Calu3 (cell line): ENCODE measurements around the gene HS6ST3. TPM values are rescaled to one million over a fixed set of nuclear protein-coding genes. Genes with fewer than 3 reads are reported as not detected.

Experiments
- BruUV-seq: library from RNA; stranded (reverse); fragments of 400-500 nt; replicated peaks from 2 replicates; lab custom pipeline; 2021; lab: Mats Ljungman, UMichigan
- CTCF ChIA-PET: fragments of 300-600 bp; sonication (Branson Sonifier 250); formaldehyde crosslinking; loops from one replicate; lab custom pipeline; 2022; ENCODE audit warnings: antibody characterized with exemption; lab: Charles Lee
- DNase-seq: peaks from one replicate; pipeline ENCODE4 v3.0.0; 2022
- H3K27ac Mint-ChIP-seq: one replicate; pipeline ENCODE4 v1.8.0; 2022; ENCODE audit warnings: mixed read lengths; ENCODE audit not compliant: unreplicated experiment
- H3K27me3 Mint-ChIP-seq: one replicate; pipeline ENCODE4 v1.8.0; 2022; ENCODE audit warnings: mixed read lengths; ENCODE audit not compliant: unreplicated experiment
- H3K36me3 Mint-ChIP-seq: one replicate; pipeline ENCODE4 v1.8.0; 2022; ENCODE audit warnings: mild to moderate bottlenecking, moderate library complexity, mixed read lengths; ENCODE audit not compliant: insufficient read depth, unreplicated experiment
- H3K4me1 Mint-ChIP-seq: one replicate; pipeline ENCODE4 v1.8.0; 2022; ENCODE audit warnings: mild to moderate bottlenecking, low read depth, mixed read lengths; ENCODE audit not compliant: unreplicated experiment
- H3K4me3 Mint-ChIP-seq: one replicate; pipeline ENCODE4 v1.8.0; 2022; ENCODE audit warnings: mild to moderate bottlenecking, low read depth, moderate library complexity, mixed read lengths; ENCODE audit not compliant: unreplicated experiment
- H3K9me3 Mint-ChIP-seq: one replicate; pipeline ENCODE4 v1.8.0; 2022; ENCODE audit warnings: low read depth, mixed read lengths; ENCODE audit not compliant: unreplicated experiment
- CTCF ChIP-seq: fragments of 200-600 bp; IDR thresholded peaks from one replicate; pipeline ENCODE4 v1.8.0; 2022; ENCODE audit warnings: antibody characterized with exemption; ENCODE audit not compliant: unreplicated experiment
- intact Hi-C: fragments of 100-400 bp; cut with micrococcal nuclease; formaldehyde crosslinking; loops from one replicate; pipeline ENCODE4 v1.10.0; 2022; ENCODE audit not compliant: unreplicated experiment
- total RNA-seq: library from RNA; stranded (reverse); gene quantifications from 2 replicates; pipeline ENCODE4 v1.2.3, GENCODE V29; 2022

HS6ST3 gene
- total RNA-seq, 1 experiment from 2014 or later, result not detected

DNA sequence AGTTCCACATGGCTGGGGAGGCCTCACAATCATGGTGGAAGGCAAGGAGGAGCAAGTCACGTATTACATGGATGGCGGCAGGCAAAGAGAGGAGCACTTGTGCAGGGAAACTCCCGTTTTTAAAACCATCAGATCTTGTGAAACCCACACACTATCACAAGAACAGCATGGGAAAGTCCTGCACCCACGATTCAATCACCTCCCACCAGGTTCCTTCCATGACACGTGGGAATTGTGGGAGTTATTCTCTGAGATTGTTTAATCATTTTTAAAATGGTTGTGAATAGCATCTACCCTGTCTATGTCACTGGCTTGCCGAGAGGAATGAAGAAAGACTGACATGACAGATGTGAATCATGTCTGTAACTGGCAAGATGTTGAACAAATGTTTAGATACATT, 301.7 kb downstream of the HS6ST3 start:
- Mint-ChIP-seq H3K9me3 (no peaks in the 10 kb centered on the region), H3K4me3 (no peak overlapping the region), H3K36me3 (no peaks in the 10 kb centered on the region), H3K27me3 (no peaks in the 10 kb centered on the region), H3K27ac (no peak overlapping the region), H3K4me1 (peaks cover 7% of the 10 kb centered on the region)
- intact Hi-C loops, result no loop called here
- CTCF ChIA-PET, result no interaction called here
- BruUV-seq, result no TSS peak
- no peak for TF ChIP-seq CTCF
- no peak for DNase-seq

DNA sequence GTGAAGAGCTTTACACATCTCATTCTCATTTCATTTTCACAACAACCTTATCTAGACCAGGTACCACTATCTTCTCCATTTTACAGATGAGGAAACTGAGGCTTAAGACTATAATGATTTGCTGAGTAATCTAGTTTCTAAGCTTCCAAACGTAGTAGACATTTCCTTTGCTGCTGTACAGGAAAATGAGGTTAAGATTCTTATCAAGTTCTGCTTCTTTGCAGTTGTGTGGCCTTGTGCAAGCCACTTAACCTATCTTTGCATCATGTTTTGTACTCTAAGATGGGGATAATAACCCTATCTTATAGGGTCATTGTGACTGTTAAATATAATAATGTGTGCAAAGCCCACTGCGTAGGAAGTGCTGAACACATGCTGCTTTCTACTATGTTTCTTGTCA, 307.9 kb downstream of the HS6ST3 start:
- H3K4me3 Mint-ChIP-seq, result no peak overlapping the region
- no peaks in the 10 kb centered on the region for H3K36me3 Mint-ChIP-seq
- no peak for DNase-seq
- CTCF ChIA-PET, result no interaction called here
- BruUV-seq, result no TSS peak
- H3K9me3 Mint-ChIP-seq, result no peaks in the 10 kb centered on the region
- intact Hi-C loops, result no loop called here
- no peaks in the 10 kb centered on the region for H3K27me3 Mint-ChIP-seq
- H3K4me1 Mint-ChIP-seq, result no peaks in the 10 kb centered on the region
- TF ChIP-seq CTCF, result no peak
- no peak overlapping the region for H3K27ac Mint-ChIP-seq

- Mint-ChIP-seq H3K4me1 (no peaks in the 10 kb centered on the region), H3K27me3 (no peaks in the 10 kb centered on the region), H3K27ac (no peak overlapping the region), H3K36me3 (no peaks in the 10 kb centered on the region), H3K9me3 (no peaks in the 10 kb centered on the region), H3K4me3 (no peak overlapping the region)
- CTCF ChIA-PET, result no interaction called here
- no peak for DNase-seq
- intact Hi-C loops, result no loop called here
- BruUV-seq, result no TSS peak
- TF ChIP-seq CTCF, result no peak
These were observed 308.6 kb downstream of the HS6ST3 start for GRCh38 chr13:96398486-96398885.

DNA sequence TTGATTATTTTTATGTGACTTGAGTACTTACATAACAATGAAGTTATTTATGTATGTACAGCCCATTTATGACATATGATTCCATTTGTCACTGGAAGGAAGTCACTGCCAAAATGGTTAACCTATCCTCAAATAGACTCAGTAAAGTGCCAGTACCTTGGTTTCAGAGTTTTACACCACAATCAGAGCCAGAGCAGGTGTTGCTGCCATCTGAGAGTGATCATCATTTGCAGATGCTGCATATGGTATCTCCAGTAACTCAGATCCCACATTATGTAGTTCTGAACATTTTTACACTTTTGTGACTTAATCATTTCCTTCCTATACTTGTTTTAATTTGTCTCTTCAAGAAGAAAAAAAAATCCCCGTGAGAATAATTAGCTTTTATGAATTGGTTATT, 313.3 kb downstream of the HS6ST3 start:
- TF ChIP-seq CTCF, result no peak
- no peak for DNase-seq
- no peaks in the 10 kb centered on the region for H3K4me1 Mint-ChIP-seq
- no peaks in the 10 kb centered on the region for H3K9me3 Mint-ChIP-seq
- intact Hi-C loops, result no loop called here
- no TSS peak for BruUV-seq
- H3K27me3 Mint-ChIP-seq, result no peaks in the 10 kb centered on the region
- H3K36me3 Mint-ChIP-seq, result no peaks in the 10 kb centered on the region
- no peak overlapping the region for H3K27ac Mint-ChIP-seq
- CTCF ChIA-PET, result no interaction called here
- no peak overlapping the region for H3K4me3 Mint-ChIP-seq
